Neural cell (in vitro differentiated cells): ENCODE data around the gene GNB1.

ENCODE experiments used
- CTCF ChIP-seq: fragments of 450-650 bp; IDR thresholded peaks from 2 replicates; pipeline ENCODE4 v1.5.1; 2014; ENCODE audit warnings: antibody characterized with exemption, mild to moderate bottlenecking, moderate library complexity; ENCODE audit not compliant: poor library complexity, severe bottlenecking
- RAD21 ChIP-seq: fragments of 450-650 bp; conservative IDR thresholded peaks from 2 replicates; pipeline ENCODE4 v1.6.1; 2014; ENCODE audit warnings: antibody characterized with exemption, mild to moderate bottlenecking, moderate library complexity

- TF ChIP-seq RAD21 (no peak), CTCF (no peak)
These were observed 24.2 kb upstream of the GNB1 start, which contains the start of gene CALML6 for GRCh38 chr1:1914971-1915692.
